ENCODE data around the gene TNNT3.

- TF ChIP-seq CTCF (conservative IDR thresholded peaks at IDR 0.05; ENCODE audit: low read depth, low read length) (no peak), EZH2 (IDR thresholded peaks at IDR 0.05; ENCODE audit: borderline replicate concordance, low read depth, low read length, poor library complexity, severe bottlenecking) (no peak)
These were observed 28.2 kb downstream of the TNNT3 start for GRCh38 chr11:1947592-1948237.

Measured in A673 (cell line).